ENCODE measurements around the gene CNOT3.
"Not testable (repeated sequence)": the region's sequence is repeated elsewhere in the genome, so short reads cannot be mapped to it uniquely, and the experiment has no call there.

CNOT3 gene

GRCh38 chr19:54160182-54160811 lies 22.7 kb downstream of the CNOT3 start:
- ATAC-seq (replicated peaks) (no peak), DNase-seq (no peak)
- peak overlapping the region; percentile 83 to 89 for H3K4me3 Mint-ChIP-seq
- H3K27me3 Mint-ChIP-seq, result no peaks in the 10 kb centered on the region
- H3K27ac Mint-ChIP-seq, result peak overlapping the region; percentile 92
- no peaks in the 10 kb centered on the region for H3K9me3 Mint-ChIP-seq
- H3K36me3 Mint-ChIP-seq (ENCODE audit: insufficient read depth), result peaks cover 57% of the 10 kb centered on the region
- peaks cover 46 to 49% of the 10 kb centered on the region in 2 donors for H3K4me1 Mint-ChIP-seq (ENCODE audit: low read depth in 2 of 2)

- Mint-ChIP-seq H3K36me3 (ENCODE audit: insufficient read depth) (peaks cover 53% of the 10 kb centered on the region), H3K4me1 (ENCODE audit: low read depth in 2 of 2) (peaks cover 46 to 49% of the 10 kb centered on the region in 2 donors), H3K27ac (peak overlapping the region; percentile 92), H3K27me3 (no peaks in the 10 kb centered on the region), H3K4me3 (peak overlapping the region; percentile 83 to 89), H3K9me3 (no peaks in the 10 kb centered on the region)
- no peak for DNase-seq
- no peak for ATAC-seq (replicated peaks)
Measured at GRCh38 chr19:54160854-54161253, 23.3 kb downstream of the CNOT3 start.

GRCh38 chr19:54162241-54162805 lies 24.8 kb downstream of the CNOT3 start:
- Mint-ChIP-seq H3K27me3 (no peaks in the 10 kb centered on the region), H3K27ac (peak overlapping the region; percentile 56 to 62), H3K36me3 (ENCODE audit: insufficient read depth) (peaks cover 38% of the 10 kb centered on the region), H3K4me1 (ENCODE audit: low read depth in 2 of 2) (peaks cover 41 to 44% of the 10 kb centered on the region in 2 donors), H3K9me3 (no peaks in the 10 kb centered on the region), H3K4me3 (peak overlapping the region; percentile 84 to 95)
- DNase-seq, result peak; percentile 58 to 72 (median 68)
- ATAC-seq (replicated peaks), result peak; percentile 5

GRCh38 chr19:54162884-54163283 lies 25.3 kb downstream of the CNOT3 start:
- peak overlapping the region; percentile 84 to 95 for H3K4me3 Mint-ChIP-seq
- peaks cover 32% of the 10 kb centered on the region for H3K36me3 Mint-ChIP-seq (ENCODE audit: insufficient read depth)
- no peak for DNase-seq
- H3K27me3 Mint-ChIP-seq, result no peaks in the 10 kb centered on the region
- H3K27ac Mint-ChIP-seq, result peak overlapping the region; percentile 56 to 62
- H3K4me1 Mint-ChIP-seq (ENCODE audit: low read depth in 2 of 2), result peaks cover 41 to 44% of the 10 kb centered on the region in 2 donors
- no peak for ATAC-seq (replicated peaks)
- no peaks in the 10 kb centered on the region for H3K9me3 Mint-ChIP-seq

- peak overlapping the region; percentile 65 to 78 for H3K27ac Mint-ChIP-seq
- peaks cover 24% of the 10 kb centered on the region for H3K36me3 Mint-ChIP-seq (ENCODE audit: insufficient read depth)
- DNase-seq, result peak; percentile 53 to 79 (median 78)
- H3K4me3 Mint-ChIP-seq, result peak overlapping the region; percentile 84 to 95
- no peaks in the 10 kb centered on the region for H3K27me3 Mint-ChIP-seq
- no peaks in the 10 kb centered on the region for H3K9me3 Mint-ChIP-seq
- ATAC-seq (replicated peaks), result peak; percentile 23
- peaks cover 36 to 38% of the 10 kb centered on the region in 2 donors for H3K4me1 Mint-ChIP-seq (ENCODE audit: low read depth in 2 of 2)
Measured at GRCh38 chr19:54164369-54165068, 27.0 kb downstream of the CNOT3 start.

- Mint-ChIP-seq H3K36me3 (ENCODE audit: insufficient read depth) (peaks cover 20% of the 10 kb centered on the region), H3K4me1 (ENCODE audit: low read depth in 2 of 2) (peaks cover 33 to 34% of the 10 kb centered on the region in 2 donors), H3K27ac (peak overlapping the region in 1 of 2 donors; percentile 65), H3K4me3 (peak overlapping the region; percentile 84 to 95), H3K27me3 (no peaks in the 10 kb centered on the region), H3K9me3 (no peaks in the 10 kb centered on the region)
- no peak for ATAC-seq (replicated peaks)
- no peak for DNase-seq
Measured at GRCh38 chr19:54165222-54165621, 27.7 kb downstream of the CNOT3 start.

- Mint-ChIP-seq H3K27ac (no peak overlapping the region), H3K9me3 (no peaks in the 10 kb centered on the region), H3K36me3 (ENCODE audit: insufficient read depth) (peaks cover 2% of the 10 kb centered on the region), H3K4me1 (ENCODE audit: low read depth in 2 of 2) (peaks cover 15 to 19% of the 10 kb centered on the region in 2 donors), H3K4me3 (peak overlapping the region in 1 of 2 donors; percentile 21), H3K27me3 (no peaks in the 10 kb centered on the region)
- peak; percentile 88 to 90 (median 89) for DNase-seq
- ATAC-seq (replicated peaks), result peak; percentile 68
Measured at GRCh38 chr19:54168174-54168917, 30.8 kb downstream of the CNOT3 start.

GRCh38 chr19:54169149-54169740 lies 31.7 kb downstream of the CNOT3 start:
- Mint-ChIP-seq H3K9me3 (no peaks in the 10 kb centered on the region), H3K4me1 (ENCODE audit: low read depth in 2 of 2) (peaks cover 13 to 17% of the 10 kb centered on the region in 2 donors), H3K27ac (no peak overlapping the region), H3K27me3 (no peaks in the 10 kb centered on the region), H3K36me3 (ENCODE audit: insufficient read depth) (no peaks in the 10 kb centered on the region), H3K4me3 (no peak overlapping the region)
- no peak for ATAC-seq (replicated peaks)
- no peak for DNase-seq

- ATAC-seq (replicated peaks); H3K9me3 Mint-ChIP-seq; H3K4me3 Mint-ChIP-seq; H3K36me3 Mint-ChIP-seq (ENCODE audit: insufficient read depth); DNase-seq; H3K27me3 Mint-ChIP-seq: not testable (repeated sequence)
- H3K4me1 Mint-ChIP-seq (ENCODE audit: low read depth in 2 of 2), result peaks cover 7 to 10% of the 10 kb centered on the region in 2 donors
- peak overlapping the region in 1 of 2 donors; percentile 64 for H3K27ac Mint-ChIP-seq
Measured at GRCh38 chr19:54171736-54172431, 34.3 kb downstream of the CNOT3 start.

- peak within 1 kb of the TSS in 1 of 2 donors; percentile 57 for H3K27ac Mint-ChIP-seq
- no peaks in the 10 kb centered on the region for H3K9me3 Mint-ChIP-seq
- H3K4me3 Mint-ChIP-seq, result no peak within 1 kb of the TSS
- H3K27me3 Mint-ChIP-seq, result no peaks in the 10 kb centered on the region
- no peak for DNase-seq
- ATAC-seq (replicated peaks), result peak; percentile 15
- H3K4me1 Mint-ChIP-seq (ENCODE audit: low read depth in 2 of 2), result peaks cover 7 to 10% of the 10 kb centered on the region in 2 donors
- no peaks in the 10 kb centered on the region for H3K36me3 Mint-ChIP-seq (ENCODE audit: insufficient read depth)
Measured at GRCh38 chr19:54172471-54173358, 35.2 kb downstream of the CNOT3 start, which contains the start of gene TMC4. Gene TMC4, minus strand, starts transcription at chr19:54173160. Its CDS starts 43 bp downstream, at chr19:54173117.

GRCh38 chr19:54173359-54173699 lies 35.8 kb downstream of the CNOT3 start:
- no peaks in the 10 kb centered on the region for H3K9me3 Mint-ChIP-seq
- DNase-seq (no peak), ATAC-seq (replicated peaks) (no peak)
- no peak overlapping the region for H3K4me3 Mint-ChIP-seq
- H3K27me3 Mint-ChIP-seq, result no peaks in the 10 kb centered on the region
- H3K27ac Mint-ChIP-seq, result no peak overlapping the region
- peaks cover 3 to 6% of the 10 kb centered on the region in 2 donors for H3K4me1 Mint-ChIP-seq (ENCODE audit: low read depth in 2 of 2)
- no peaks in the 10 kb centered on the region for H3K36me3 Mint-ChIP-seq (ENCODE audit: insufficient read depth)
